Psoas muscle (tissue), 8 donors: ENCODE measurements around the gene ACP3. TPM values are rescaled to one million over a fixed set of nuclear protein-coding genes. Genes with fewer than 3 reads are reported as not detected.

Experiments used
- ATAC-seq, 4 donors: fragments of 200-7000 bp; cut with Tn5 transposase; one replicate each; pipeline ENCODE4 v1.9.1; 2020; ENCODE audit warnings: moderate library complexity in 3 of 4, mild to moderate bottlenecking in 2 of 4
- DNase-seq, 2 donors: peaks; one replicate each; pipeline ENCODE4 v3.0.0-alpha.2; 2020
- H3K27ac ChIP-seq: fragments of 200-600 bp; one replicate; pipeline ENCODE4 v1.8.0; 2022
- H3K27me3 ChIP-seq, 3 donors: fragments of 200-600 bp in 1 of 3; one replicate each; pipeline versions ENCODE4 v1.6.1 to v1.8.0; 2013 to 2022; ENCODE audit warnings: low read length in 2 of 3, mild to moderate bottlenecking in 2 of 3, moderate library complexity in 1 of 3; ENCODE audit not compliant: insufficient read depth in 3 of 3
- H3K36me3 ChIP-seq, 2 donors: fragments of 200-600 bp in 1 of 2; one replicate each; pipeline versions ENCODE4 v1.6.1 to v1.8.0; 2013 to 2022; ENCODE audit warnings: low read depth in 1 of 2, mild to moderate bottlenecking in 1 of 2, moderate library complexity in 1 of 2; ENCODE audit not compliant: insufficient read depth in 1 of 2
- H3K4me1 ChIP-seq: fragments of 200-600 bp; one replicate; pipeline ENCODE4 v1.8.0; 2022
- H3K4me3 ChIP-seq: fragments of 200-600 bp; one replicate; pipeline ENCODE4 v1.8.0; 2022; ENCODE audit warnings: mild to moderate bottlenecking
- H3K9me3 ChIP-seq: fragments of 200-600 bp; one replicate; pipeline ENCODE4 v1.8.0; 2022
- CTCF ChIP-seq: fragments of 200-600 bp; IDR thresholded peaks from one replicate; pipeline ENCODE4 v1.8.0; 2022; ENCODE audit warnings: antibody characterized with exemption
- WGBS, 3 donors: extraction: QIAGEN DNeasy Blood & Tissue Kit; methylation state at CpG; one replicate each; pipeline versions ENCODE4 v1.1.6 to v1.1.7; 2013; 5-methylcytosine and 5-hydroxymethylcytosine counted together
- intact Hi-C, 2 donors: fragments of 100-400 bp; cut with DNase I; formaldehyde crosslinking; loops; one replicate each; pipeline versions ENCODE4 v1.11.0 to v1.14.2; 2022
- polyA plus RNA-seq, 3 donors: library from polyadenylated mRNA; stranded (reverse); fragments of 200-250 nt; gene quantifications; one replicate each; pipeline ENCODE4 v1.2.3, GENCODE V29; 2013
- total RNA-seq, 4 donors: library from RNA; stranded (reverse); fragmentation: NEBNext Ultra II Directional in 2 of 4; extraction: Animal tissue kit (Norgen Biotek cat#: 25700) in 2 of 4; gene quantifications; one replicate each; pipeline versions ENCODE4 v1.2.1 to v1.2.4, GENCODE V29; 2021 to 2023
- donor health status: healthy with polysubstance abuse.
- donor health status: DM: no; HTN: no; CAD: no; lungs with moderate emphysema.
- donor health status: Bipolar disorder and iron deficiency.
- donor health status: healthy.
- donor health status: DM: yes; HTN: yes; CAD: no.
- donor health status: DM: no; HTN: no; CAD: no.
- donor health status: DM: no; HTN: no; CAD: no.
- donor health status: DM: yes; HTN: yes; CAD: no.

The ACP3 gene
- total and polyA plus RNA-seq, 7 donors = 0.04 to 0.86 (median 0.09) TPM; not detected in 1

GRCh38 chr3:132404276-132404675 is 87.1 kb downstream of the ACP3 start:
- intact Hi-C loops = no loop called here
- no peaks in the 10 kb centered on the region for H3K27me3 ChIP-seq
- H3K4me1 ChIP-seq = no peaks in the 10 kb centered on the region
- TF ChIP-seq CTCF = no peak
- no peak overlapping the region for H3K27ac ChIP-seq
- H3K9me3 ChIP-seq = no peaks in the 10 kb centered on the region
- 83 to 85% (median 84%) methylated on average over 3 of the region's 3 CpGs for WGBS, 3 donors
- no peak for ATAC-seq
- no peak for DNase-seq
- no peaks in the 10 kb centered on the region for H3K36me3 ChIP-seq
- no peak overlapping the region for H3K4me3 ChIP-seq

DNA sequence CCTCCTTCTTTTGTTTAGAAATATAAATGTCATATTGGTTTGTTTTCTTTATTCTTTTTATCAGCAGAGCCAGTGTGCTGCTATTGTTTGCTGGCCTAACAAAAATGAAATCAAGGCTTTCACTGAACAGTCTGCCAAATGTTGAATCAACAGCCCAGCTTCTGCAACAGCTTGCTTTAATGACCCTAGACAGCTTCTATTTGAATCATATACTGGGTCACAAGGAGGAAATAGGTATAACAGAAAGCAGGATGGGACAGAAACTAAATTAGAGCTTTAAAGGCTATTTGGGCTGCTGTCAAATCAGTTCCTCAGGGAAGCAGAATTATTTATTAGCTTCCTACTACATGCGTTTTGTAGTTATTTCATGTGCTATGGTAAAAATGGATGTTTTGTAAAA is 88.0 kb downstream of the ACP3 start:
- 43 to 62% (median 53%) methylated on average over 1 of the region's 1 CpG for WGBS, 3 donors
- H3K27me3 ChIP-seq = no peaks in the 10 kb centered on the region
- no peak for DNase-seq
- H3K27ac ChIP-seq = no peak overlapping the region
- no peaks in the 10 kb centered on the region for H3K36me3 ChIP-seq
- H3K4me3 ChIP-seq = no peak overlapping the region
- TF ChIP-seq CTCF = no peak
- no peaks in the 10 kb centered on the region for H3K9me3 ChIP-seq
- no peak for ATAC-seq
- H3K4me1 ChIP-seq = no peaks in the 10 kb centered on the region
- intact Hi-C loops = no loop called here

GRCh38 chr3:132405609-132406299 is 88.5 kb downstream of the ACP3 start:
- Histone ChIP-seq H3K4me3 (no peak overlapping the region), H3K27me3 (no peaks in the 10 kb centered on the region), H3K9me3 (no peaks in the 10 kb centered on the region), H3K36me3 (no peaks in the 10 kb centered on the region), H3K27ac (no peak overlapping the region), H3K4me1 (no peaks in the 10 kb centered on the region)
- no peak for TF ChIP-seq CTCF
- 82 to 88% (median 84%) methylated on average over 4 of the region's 4 CpGs for WGBS, 3 donors
- intact Hi-C loops = no loop called here
- DNase-seq = no peak
- no peak for ATAC-seq

DNA sequence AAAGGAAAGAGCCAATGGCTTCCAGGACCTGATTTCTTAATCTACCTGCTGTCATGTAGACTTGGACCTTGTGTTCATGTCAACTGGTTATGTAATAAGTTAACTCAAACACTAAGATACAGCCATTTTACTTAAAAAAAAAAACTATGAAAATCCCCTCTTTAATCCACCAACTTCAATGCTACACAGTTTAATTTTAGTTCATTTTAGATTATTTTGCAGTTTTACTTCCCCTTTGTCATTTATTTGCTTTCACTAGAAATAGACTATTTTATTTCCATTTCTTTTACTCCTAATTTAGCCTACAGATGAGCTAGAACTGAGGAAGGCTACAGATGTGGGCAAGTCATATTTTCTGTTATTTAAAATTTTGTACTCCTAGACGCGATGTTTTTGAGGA is 89.4 kb downstream of the ACP3 start:
- no peaks in the 10 kb centered on the region for H3K9me3 ChIP-seq
- H3K27ac ChIP-seq = no peak overlapping the region
- H3K36me3 ChIP-seq = no peaks in the 10 kb centered on the region
- intact Hi-C loops = no loop called here
- WGBS, 3 donors = 90 to 98% (median 96%) methylated on average over 2 of the region's 2 CpGs
- ATAC-seq (no peak), DNase-seq (no peak)
- H3K4me1 ChIP-seq = no peaks in the 10 kb centered on the region
- H3K27me3 ChIP-seq = no peaks in the 10 kb centered on the region
- no peak overlapping the region for H3K4me3 ChIP-seq
- no peak for TF ChIP-seq CTCF

DNA sequence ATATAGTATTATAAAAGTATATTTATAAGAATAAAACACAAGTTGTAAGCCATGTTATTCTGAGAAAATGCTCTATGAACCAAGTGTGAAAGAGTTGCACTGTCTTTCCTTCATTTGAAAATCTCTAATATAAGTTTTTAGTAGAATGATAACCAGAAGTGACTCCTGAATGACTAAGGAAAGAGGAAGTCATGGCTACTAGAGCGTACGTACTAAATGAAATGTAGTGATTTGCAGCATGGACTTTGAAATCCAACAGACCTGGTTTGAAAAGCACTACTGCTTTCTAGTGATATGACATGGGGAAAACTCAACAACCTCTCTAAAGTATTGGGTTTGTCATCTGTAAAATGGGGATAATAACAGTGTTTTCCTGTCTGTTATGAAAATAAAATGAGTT is 89.8 kb downstream of the ACP3 start:
- Histone ChIP-seq H3K27me3 (no peaks in the 10 kb centered on the region), H3K4me3 (no peak overlapping the region), H3K9me3 (no peaks in the 10 kb centered on the region), H3K36me3 (no peaks in the 10 kb centered on the region), H3K27ac (no peak overlapping the region), H3K4me1 (no peaks in the 10 kb centered on the region)
- TF ChIP-seq CTCF = no peak
- 85 to 92% (median 87%) methylated on average over 2 of the region's 2 CpGs for WGBS, 3 donors
- DNase-seq (no peak), ATAC-seq (no peak)
- intact Hi-C loops = no loop called here
